GM12801 (cell line): ENCODE measurements around the gene TCEAL1.

Experiments
- TF ChIP-seq, protein P1 (sequence below): IDR thresholded peaks from one replicate; pipeline ENCODE4 v1.5.1; 2011; ENCODE audit warnings: control low read depth; ENCODE audit not compliant: insufficient read length; ENCODE audit errors: extremely low read depth

TCEAL1 gene

GRCh38 chrX:103608306-103608963, 20.3 kb upstream of the TCEAL1 start:
- TF ChIP-seq, protein P1, sequence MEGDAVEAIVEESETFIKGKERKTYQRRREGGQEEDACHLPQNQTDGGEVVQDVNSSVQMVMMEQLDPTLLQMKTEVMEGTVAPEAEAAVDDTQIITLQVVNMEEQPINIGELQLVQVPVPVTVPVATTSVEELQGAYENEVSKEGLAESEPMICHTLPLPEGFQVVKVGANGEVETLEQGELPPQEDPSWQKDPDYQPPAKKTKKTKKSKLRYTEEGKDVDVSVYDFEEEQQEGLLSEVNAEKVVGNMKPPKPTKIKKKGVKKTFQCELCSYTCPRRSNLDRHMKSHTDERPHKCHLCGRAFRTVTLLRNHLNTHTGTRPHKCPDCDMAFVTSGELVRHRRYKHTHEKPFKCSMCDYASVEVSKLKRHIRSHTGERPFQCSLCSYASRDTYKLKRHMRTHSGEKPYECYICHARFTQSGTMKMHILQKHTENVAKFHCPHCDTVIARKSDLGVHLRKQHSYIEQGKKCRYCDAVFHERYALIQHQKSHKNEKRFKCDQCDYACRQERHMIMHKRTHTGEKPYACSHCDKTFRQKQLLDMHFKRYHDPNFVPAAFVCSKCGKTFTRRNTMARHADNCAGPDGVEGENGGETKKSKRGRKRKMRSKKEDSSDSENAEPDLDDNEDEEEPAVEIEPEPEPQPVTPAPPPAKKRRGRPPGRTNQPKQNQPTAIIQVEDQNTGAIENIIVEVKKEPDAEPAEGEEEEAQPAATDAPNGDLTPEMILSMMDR, result no peak

DNA sequence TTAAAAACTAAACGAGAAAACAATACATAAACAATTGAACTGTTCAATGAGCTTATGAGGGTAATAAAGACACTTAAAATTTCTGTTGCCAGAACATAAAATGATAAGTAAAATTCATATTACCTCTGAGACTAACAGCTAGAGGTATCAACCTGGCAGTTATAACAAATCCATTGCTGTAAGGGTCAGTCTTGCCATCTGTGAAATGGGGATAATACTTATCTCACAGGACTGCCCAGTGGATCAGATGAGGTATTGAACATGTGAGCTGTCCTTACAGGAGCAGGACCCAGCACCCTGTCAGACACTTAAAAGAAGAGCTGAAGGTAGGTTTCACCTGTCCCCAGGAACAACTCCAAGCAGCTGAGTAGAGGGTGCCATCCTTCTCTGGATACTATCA, 18.5 kb upstream of the TCEAL1 start:
- TF ChIP-seq, protein P1, result no peak

DNA sequence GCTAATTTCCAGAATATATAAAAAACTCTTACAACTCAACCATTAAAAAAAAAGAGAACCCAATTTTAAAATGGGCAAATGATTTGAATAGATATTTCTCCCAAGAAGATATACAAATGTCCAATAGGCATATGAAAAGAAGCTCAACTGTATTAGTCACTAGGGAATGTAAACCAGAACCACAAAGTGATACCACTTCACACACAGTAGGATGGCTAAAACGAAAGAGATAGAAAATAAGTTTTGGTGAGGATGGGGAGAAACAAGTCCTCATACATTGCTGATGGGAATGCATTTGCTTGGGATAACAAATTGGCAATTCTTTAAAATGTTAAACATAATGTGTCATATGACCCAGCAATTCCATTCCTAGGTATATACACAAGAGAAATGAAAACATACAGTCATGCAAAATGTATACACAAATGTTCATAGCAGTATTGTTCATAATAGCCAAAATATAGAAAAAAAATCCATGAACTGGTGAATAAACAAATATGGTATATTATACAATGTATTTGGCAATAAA, 15.3 kb upstream of the TCEAL1 start:
- TF ChIP-seq, protein P1, result no peak

DNA sequence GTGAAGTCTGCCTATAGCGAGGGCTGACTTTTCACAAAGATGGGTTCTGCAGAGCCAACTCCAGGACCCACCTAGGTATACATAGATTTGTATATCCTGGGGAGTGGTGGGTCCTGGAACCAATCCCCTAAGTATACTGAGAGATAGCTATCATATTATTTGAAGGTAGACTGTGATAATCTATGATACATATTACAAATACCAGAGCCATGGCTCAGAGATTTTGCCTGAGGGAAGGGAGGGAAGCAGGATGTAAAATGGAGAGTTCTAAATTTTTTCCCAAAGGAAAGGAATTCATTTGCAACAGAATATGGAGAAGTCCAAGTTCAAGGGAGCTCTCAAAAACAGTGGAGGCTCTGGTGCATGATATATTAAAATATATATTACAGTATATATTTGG, 13.8 kb upstream of the TCEAL1 start:
- TF ChIP-seq, protein P1, result no peak

DNA sequence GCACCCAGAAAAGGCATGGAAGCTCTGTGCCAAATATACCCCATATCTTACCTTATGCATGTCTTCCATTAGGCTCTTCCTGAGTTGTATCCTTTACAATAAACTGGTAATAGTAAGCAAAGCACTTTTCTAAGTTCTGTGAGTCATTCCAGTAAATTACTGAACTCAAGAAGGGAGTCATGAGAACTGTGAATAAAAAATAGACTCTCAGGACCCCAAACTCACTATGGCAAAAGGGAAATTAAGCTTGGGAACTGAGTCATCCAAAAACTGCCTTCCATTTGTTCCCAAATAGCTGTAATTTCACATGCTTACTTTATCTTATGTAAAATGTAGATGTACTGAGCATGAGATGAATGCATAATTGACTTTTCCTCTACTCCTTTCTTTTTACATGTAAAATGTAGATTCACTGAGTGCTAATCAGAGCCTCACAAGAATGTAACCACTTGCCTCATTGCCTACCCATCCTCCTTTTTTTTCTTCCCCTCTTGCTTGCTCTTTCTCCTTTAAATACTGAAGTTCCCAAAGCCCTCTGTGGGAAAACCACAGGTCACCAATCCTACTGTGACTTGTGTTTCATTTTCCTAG, 12.9 kb upstream of the TCEAL1 start:
- TF ChIP-seq, protein P1, result no peak

GRCh38 chrX:103616676-103617186, 12.0 kb upstream of the TCEAL1 start:
- TF ChIP-seq, protein P1, result no peak

DNA sequence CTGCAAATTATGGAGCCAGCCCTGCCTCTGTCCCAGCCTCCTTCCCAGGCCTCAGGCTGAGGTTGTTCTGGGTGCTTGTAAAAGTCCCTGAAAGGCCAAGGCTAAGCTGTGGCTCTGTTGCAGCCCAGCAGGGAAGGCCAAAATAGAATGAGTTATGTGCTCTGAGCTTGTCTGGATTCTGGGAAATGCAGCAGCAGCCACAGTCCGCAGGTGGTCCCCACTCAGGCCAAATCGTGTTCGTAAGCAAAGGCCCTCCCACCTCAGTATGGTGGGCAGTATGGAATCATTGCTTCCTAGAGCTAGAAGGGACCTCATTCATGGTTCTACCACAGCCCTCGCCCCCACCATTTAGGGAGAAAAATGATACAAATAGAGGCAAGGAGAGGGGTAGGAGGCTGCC, 4.7 kb upstream of the TCEAL1 start:
- TF ChIP-seq, protein P1, result no peak
